K562 (cell line): ENCODE measurements around the gene ACSM5. TPM values are rescaled to one million over a fixed set of nuclear protein-coding genes. Genes with fewer than 3 reads are reported as not detected.
A peak's percentile ranks its signal among the peaks of the same experiment; 100 is the strongest.

Source experiments
- ZBTB40 ChIP-seq, 2 experiments: fragments of 450-650 bp in 1 of 2; sonication (generic) in 1 of 2; formaldehyde crosslinking in 1 of 2; IDR thresholded peaks; 2 replicates each; pipeline versions ENCODE4 v1.7.1 to v1.9.0; 2016 to 2022; ENCODE audit warnings: inconsistent platforms in 1 of 2, mild to moderate bottlenecking in 1 of 2, missing genetic modification reagents in 1 of 2
- polyA plus RNA-seq, 8 experiments: library from polyadenylated mRNA; depleted of rRNA in 4 of 8; stranded (reverse) in 5 of 8; unstranded in 3 of 8; fragments of >200 nt; fragmentation: Nextera tagmentation in 2 of 8; fragmentation: Illumina TruSeq in 1 of 8; extraction: Ambion mirVana in 2 of 8; extraction: Trizol in 1 of 8; gene quantifications; 2 replicates each; pipeline versions ENCODE4 v1.2.1 to v1.2.3, GENCODE V29; 2011 to 2014; ENCODE audit warnings: inconsistent platforms in 1 of 8, missing spikeins in 1 of 8
- total RNA-seq, 7 experiments: library from RNA; depleted of rRNA in 6 of 7; stranded (reverse); fragments of >200 nt in 6 of 7; fragmentation: Illumina TruSeq in 2 of 7; extraction: Trizol in 2 of 7; gene quantifications; 2 replicates each; pipeline versions ENCODE4 v1.2.1 to v1.2.3, GENCODE V29; 2011 to 2021; ENCODE audit warnings: low replicate concordance in 1 of 7

The ACSM5 gene
- total and polyA plus RNA-seq, 9 of the 15 experiments (the other 6 are each of a cell fraction or from before 2014, with no cell fraction given), result not detected

DNA sequence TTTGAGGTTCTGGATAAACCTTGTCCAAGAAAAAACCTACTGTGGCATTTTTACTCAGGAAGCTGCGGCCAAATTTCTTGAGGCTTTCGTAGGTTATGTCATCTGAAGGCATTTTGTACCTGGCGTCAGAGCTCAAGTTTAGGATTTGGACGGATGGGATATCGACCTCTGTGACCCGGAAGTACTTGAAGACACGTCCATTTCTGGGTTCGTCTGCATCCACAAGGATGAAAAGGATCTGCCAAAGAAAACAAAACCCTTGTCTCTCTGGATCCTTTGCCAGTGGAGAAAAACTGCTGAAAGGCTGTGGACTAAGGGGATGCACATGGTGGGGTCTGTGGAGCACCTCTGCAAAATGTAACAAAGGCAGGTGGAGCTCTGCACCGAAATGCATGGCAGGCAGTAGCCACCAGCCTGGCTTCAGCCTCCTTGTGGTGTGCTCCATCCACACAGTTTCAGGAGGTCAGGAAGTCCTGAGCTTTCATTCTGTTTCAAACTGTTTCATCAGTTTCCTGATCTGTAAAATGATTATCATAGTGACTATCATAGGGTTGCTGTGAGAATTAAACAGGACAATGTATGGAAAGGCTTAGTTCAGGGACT lies 39.8 kb upstream of the ACSM5 start (continued):
- TF ChIP-seq ZBTB40 (IDR thresholded peaks at IDR 0.05), result peak; percentile 56
- no peak for TF ChIP-seq ZBTB40 (CRISPR knock-in tag; IDR thresholded peaks at IDR 0.05)
- TF ChIP-seq, all 486 proteins: peak for 5
